WTC11 (cell line): ENCODE results near the gene KIF6. TPM values are rescaled to one million over a fixed set of nuclear protein-coding genes. Genes with fewer than 3 reads are reported as not detected.

ENCODE experiments used
- ATAC-seq: fragments of 200-7000 bp; cut with Tn5 transposase; 2 replicates; pipeline ENCODE4 v1.10.0; 2021; ENCODE audit warnings: mild to moderate bottlenecking, moderate library complexity
- CTCF ChIA-PET: fragments of 300-600 bp; sonication (Branson Sonifier 250); formaldehyde crosslinking; loops from one replicate; lab custom pipeline; 2021; ENCODE audit warnings: antibody characterized with exemption; lab: Charles Lee
- POLR2A ChIA-PET: fragments of 350-600 bp; sonication (Branson Sonifier 250); formaldehyde crosslinking; loops from one replicate; lab custom pipeline; 2021; ENCODE audit warnings: antibody characterized with exemption; lab: Charles Lee
- DNase-seq: peaks from one replicate; pipeline ENCODE4 v3.0.0; 2021; ENCODE audit warnings: low spot score
- H3K27ac Mint-ChIP-seq: 2 replicates; pipeline ENCODE4 v1.8.0; 2021; ENCODE audit warnings: mixed read lengths
- H3K27me3 Mint-ChIP-seq: 2 replicates; pipeline ENCODE4 v1.8.0; 2021; ENCODE audit warnings: low read depth, mild to moderate bottlenecking, moderate library complexity, mixed read lengths
- H3K36me3 Mint-ChIP-seq: 2 replicates; pipeline ENCODE4 v1.8.0; 2021; ENCODE audit warnings: mixed read lengths
- H3K4me1 Mint-ChIP-seq: 2 replicates; pipeline ENCODE4 v1.8.0; 2022; ENCODE audit warnings: mixed read lengths
- H3K4me3 Mint-ChIP-seq: 2 replicates; pipeline ENCODE4 v1.8.0; 2021; ENCODE audit warnings: mild to moderate bottlenecking, moderate library complexity, mixed read lengths
- H3K9me3 Mint-ChIP-seq: 2 replicates; pipeline ENCODE4 v1.8.0; 2021; ENCODE audit warnings: mixed read lengths
- ARID4B ChIP-seq: sonication (generic); formaldehyde crosslinking; IDR thresholded peaks from 2 replicates; pipeline ENCODE4 v1.8.0; 2023; ENCODE audit warnings: missing genetic modification reagents, mild to moderate bottlenecking, borderline replicate concordance
- ATF2 ChIP-seq: sonication (generic); formaldehyde crosslinking; IDR thresholded peaks from 2 replicates; pipeline ENCODE4 v1.8.1; 2022; ENCODE audit warnings: low read depth, missing genetic modification reagents, borderline replicate concordance
- CBFB ChIP-seq: sonication (generic); formaldehyde crosslinking; IDR thresholded peaks from 2 replicates; pipeline ENCODE4 v1.8.1; 2022; ENCODE audit warnings: mild to moderate bottlenecking, low read depth, missing genetic modification reagents
- CREB1 ChIP-seq: sonication (generic); formaldehyde crosslinking; IDR thresholded peaks from 2 replicates; pipeline ENCODE4 v1.8.0; 2023; ENCODE audit warnings: mild to moderate bottlenecking, missing genetic modification reagents
- CTCF ChIP-seq: fragments of 200-600 bp; IDR thresholded peaks from 2 replicates; pipeline ENCODE4 v1.8.0; 2022; ENCODE audit warnings: antibody characterized with exemption
- E2F1 ChIP-seq: sonication (generic); formaldehyde crosslinking; IDR thresholded peaks from 2 replicates; pipeline ENCODE4 v1.8.0; 2022; ENCODE audit warnings: mild to moderate bottlenecking, missing genetic modification reagents
- GTF2I ChIP-seq: fragments of 250-450 bp; sonication (Bioruptor Pico); conservative IDR thresholded peaks from 2 replicates; pipeline ENCODE4 v1.4.0; 2021; ENCODE audit warnings: mild to moderate bottlenecking
- HMGXB4 ChIP-seq: sonication (generic); formaldehyde crosslinking; IDR thresholded peaks from 2 replicates; pipeline ENCODE4 v1.8.1; 2023; ENCODE audit warnings: mild to moderate bottlenecking, moderate library complexity, missing genetic modification reagents
- KAT7 ChIP-seq: sonication (generic); formaldehyde crosslinking; IDR thresholded peaks from 2 replicates; pipeline ENCODE4 v1.8.1; 2023; ENCODE audit warnings: missing genetic modification reagents, mild to moderate bottlenecking, borderline replicate concordance
- MAX ChIP-seq: sonication (generic); formaldehyde crosslinking; IDR thresholded peaks from 2 replicates; pipeline ENCODE4 v1.8.0; 2022; ENCODE audit warnings: mild to moderate bottlenecking, missing genetic modification reagents
- ZNF317 ChIP-seq: sonication (generic); formaldehyde crosslinking; IDR thresholded peaks from 2 replicates; pipeline ENCODE4 v1.8.1; 2023; ENCODE audit warnings: low read depth, mild to moderate bottlenecking, moderate library complexity, missing genetic modification reagents, borderline replicate concordance
- ZNF423 ChIP-seq: fragments of 250-450 bp; sonication (Bioruptor Pico); IDR thresholded peaks from 2 replicates; pipeline ENCODE4 v2.1.2; 2022; ENCODE audit warnings: mild to moderate bottlenecking, moderate library complexity
- total RNA-seq: library from RNA; stranded (reverse); gene quantifications from 3 replicates; pipeline ENCODE4 v1.2.3, GENCODE V29; 2021
- TF ChIP-seq, protein P1 (sequence below): sonication (generic); formaldehyde crosslinking; IDR thresholded peaks from 2 replicates; pipeline ENCODE4 v1.8.1; 2023; ENCODE audit warnings: mild to moderate bottlenecking, missing genetic modification reagents, moderate library complexity

Gene KIF6
- total RNA-seq, 1 experiment from 2014 or later, result 0.57 TPM

GRCh38 chr6:39756582-39756981 lies 31.4 kb upstream of the KIF6 start (continued):
- TF ChIP-seq GTF2I (CRISPR knock-in tag), result no peak
- TF ChIP-seq, all 79 proteins: peak for 0

- no peak for ATAC-seq
- no peaks in the 10 kb centered on the region for H3K4me1 Mint-ChIP-seq
- TF ChIP-seq ATF2 (CRISPR knock-in tag) (no peak), CREB1 (no peak)
- TF ChIP-seq, all 79 proteins: peak for 0
- Mint-ChIP-seq H3K27me3 (no peaks in the 10 kb centered on the region; the same call in 1 of the 2 replicates), H3K36me3 (no peaks in the 10 kb centered on the region), H3K4me3 (no peak overlapping the region), H3K9me3 (peaks cover 8% of the 10 kb centered on the region), H3K27ac (no peak overlapping the region)
- no peak for DNase-seq
- POLR2A ChIA-PET, result no interaction called here
- CTCF ChIA-PET, result interaction anchor here (0.9 kb wide), 1 partner anchor 377 kb away, joined by 3 read pairs; no protein-coding TSS in a partner anchor
Observed at GRCh38 chr6:39755231-39755630, 30.0 kb upstream of the KIF6 start.

- DNase-seq (no peak), ATAC-seq (no peak)
- Mint-ChIP-seq H3K4me1 (no peaks in the 10 kb centered on the region), H3K36me3 (no peaks in the 10 kb centered on the region), H3K4me3 (no peak overlapping the region), H3K27ac (no peak overlapping the region), H3K9me3 (peaks cover 8% of the 10 kb centered on the region), H3K27me3 (no peaks in the 10 kb centered on the region; the same call in 1 of the 2 replicates)
- TF ChIP-seq KAT7 (CRISPR knock-in tag) (no peak), CTCF (no peak), ZNF423 (no peak), MAX (CRISPR knock-in tag) (no peak)
- TF ChIP-seq, protein P1, sequence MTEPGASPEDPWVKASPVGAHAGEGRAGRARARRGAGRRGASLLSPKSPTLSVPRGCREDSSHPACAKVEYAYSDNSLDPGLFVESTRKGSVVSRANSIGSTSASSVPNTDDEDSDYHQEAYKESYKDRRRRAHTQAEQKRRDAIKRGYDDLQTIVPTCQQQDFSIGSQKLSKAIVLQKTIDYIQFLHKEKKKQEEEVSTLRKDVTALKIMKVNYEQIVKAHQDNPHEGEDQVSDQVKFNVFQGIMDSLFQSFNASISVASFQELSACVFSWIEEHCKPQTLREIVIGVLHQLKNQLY, result no peak
- ChIA-PET POLR2A (no interaction called here), CTCF (interaction anchor here (0.9 kb wide), 1 partner anchor 377 kb away, joined by 3 read pairs; no protein-coding TSS in a partner anchor)
Observed at GRCh38 chr6:39754514-39755115, 29.4 kb upstream of the KIF6 start.

DNA sequence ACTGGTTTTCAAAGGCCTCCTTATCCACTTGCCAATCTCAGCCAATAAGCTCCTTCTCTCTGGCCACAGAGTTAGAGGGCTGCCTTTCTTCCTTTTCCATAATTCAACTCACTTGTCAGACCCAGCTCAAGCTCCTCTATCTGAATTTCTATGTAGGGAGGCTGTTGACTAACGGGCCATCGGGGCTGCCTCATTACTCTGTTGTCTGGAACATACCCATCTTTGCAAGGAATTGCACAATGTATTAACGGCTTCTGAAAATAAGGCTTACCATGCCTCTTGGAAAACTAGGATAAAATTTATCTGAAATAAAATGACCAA lies 28.5 kb upstream of the KIF6 start:
- ATAC-seq, result no peak

More for the DNA sequence above, 28.5 kb upstream of the KIF6 start:
- Mint-ChIP-seq H3K27ac (no peak overlapping the region), H3K4me1 (no peaks in the 10 kb centered on the region), H3K9me3 (peaks cover 8% of the 10 kb centered on the region), H3K4me3 (no peak overlapping the region), H3K27me3 (no peaks in the 10 kb centered on the region; the same call in 1 of the 2 replicates), H3K36me3 (no peaks in the 10 kb centered on the region)
- DNase-seq, result no peak
- ChIA-PET CTCF (no interaction called here), POLR2A (no interaction called here)
- TF ChIP-seq ARID4B (CRISPR knock-in tag), result no peak
- no peak for TF ChIP-seq E2F1
- no peak for TF ChIP-seq HMGXB4 (CRISPR knock-in tag)
- no peak for TF ChIP-seq CBFB (CRISPR knock-in tag)
- TF ChIP-seq ZNF317 (CRISPR knock-in tag), result no peak
